ENCODE data around the gene SOWAHB.

SOWAHB gene

GRCh38 chr4:76886214-76886613, 11.7 kb downstream of the SOWAHB start:
- Histone ChIP-seq H3K4me1 (ENCODE audit: control insufficient read depth in 2 of 2, insufficient read depth in 1 of 2, low read depth in 1 of 2, low read length in 2 of 2) (peaks cover 0 to 5% of the 10 kb centered on the region in 2 donors), H3K27me3 (ENCODE audit: control insufficient read depth in 3 of 3, insufficient read depth in 3 of 3, low read depth in 1 of 3, low read length in 3 of 3) (peaks cover 0 to 51% (median 0%) of the 10 kb centered on the region in 3 experiments), H2AK5ac (ENCODE audit: low read depth, low read length) (no peak overlapping the region), H3K4me2 (ENCODE audit: insufficient read depth, low read length, poor library complexity, severe bottlenecking) (no peak overlapping the region), H4K91ac (ENCODE audit: low read depth, low read length, poor library complexity) (no peak overlapping the region), H3K4me3 (ENCODE audit: low read length in 2 of 2) (no peak overlapping the region), H3K9ac (ENCODE audit: low read depth, low read length, poor library complexity) (no peak overlapping the region), H3K27ac (replicated peaks; ENCODE audit: low read length) (no peak overlapping the region), H2BK15ac (ENCODE audit: low read length) (no peak overlapping the region), H4K8ac (ENCODE audit: low read depth, low read length) (no peak overlapping the region), H3K18ac (ENCODE audit: low read length) (no peak overlapping the region), H3K79me1 (ENCODE audit: low read depth, low read length) (no peaks in the 10 kb centered on the region), H3K14ac (ENCODE audit: low read length) (no peak overlapping the region), H2BK12ac (ENCODE audit: low read length) (no peak overlapping the region), H2BK5ac (ENCODE audit: low read length) (no peak overlapping the region), H2BK120ac (ENCODE audit: low read depth, low read length) (no peak overlapping the region), H3K36me3 (replicated peaks in 1 of 2; ENCODE audit: control insufficient read depth in 2 of 2, insufficient read depth in 2 of 2, low read length in 2 of 2) (no peaks in the 10 kb centered on the region), H3K4ac (ENCODE audit: low read length) (no peak overlapping the region), H2AFZ (ENCODE audit: low read length) (no peak overlapping the region), H3K9me3 (replicated peaks in 1 of 2; ENCODE audit: control insufficient read depth in 2 of 2, insufficient read depth in 1 of 2, low read depth in 1 of 2, low read length in 2 of 2) (no peaks in the 10 kb centered on the region), H3K23ac (ENCODE audit: low read depth, low read length, poor library complexity) (no peak overlapping the region)
- no CpG with 5 or more reads among the region's 5 CpGs for WGBS, 2 donors (ENCODE audit: extremely low coverage in 2 of 2, insufficient read length in 2 of 2, insufficient replicate concordance in 1 of 2)
- DNase-seq (ENCODE audit: low spot score): no peak

DNA sequence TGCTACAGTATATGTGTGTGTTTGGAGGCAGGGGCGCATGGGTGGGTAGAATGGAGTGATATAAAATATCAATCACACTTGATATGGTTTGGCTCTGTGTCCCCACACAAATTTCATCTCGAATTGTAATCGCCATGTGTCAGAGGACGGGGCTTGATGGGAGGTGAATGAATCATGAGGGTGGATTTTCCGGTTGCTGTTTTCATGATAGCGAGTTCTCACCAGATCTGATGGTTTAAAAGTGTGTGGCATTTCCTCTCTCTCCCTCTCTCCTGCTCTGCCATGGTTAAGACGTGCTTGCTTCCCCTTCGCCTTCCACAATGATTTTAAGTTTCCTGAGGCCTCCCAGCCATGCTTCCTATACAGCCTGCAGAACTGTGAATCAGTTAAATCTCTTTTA, 14.8 kb downstream of the SOWAHB start:
- Histone ChIP-seq H4K8ac (ENCODE audit: low read depth, low read length) (no peak overlapping the region), H3K23ac (ENCODE audit: low read depth, low read length, poor library complexity) (no peak overlapping the region), H2AK5ac (ENCODE audit: low read depth, low read length) (no peak overlapping the region), H3K4me1 (ENCODE audit: control insufficient read depth in 2 of 2, insufficient read depth in 1 of 2, low read depth in 1 of 2, low read length in 2 of 2) (peaks cover 0 to 7% of the 10 kb centered on the region in 2 donors), H3K27me3 (ENCODE audit: control insufficient read depth in 3 of 3, insufficient read depth in 3 of 3, low read depth in 1 of 3, low read length in 3 of 3) (peaks cover 0 to 49% (median 0%) of the 10 kb centered on the region in 3 experiments), H3K4me3 (ENCODE audit: low read length in 2 of 2) (no peak overlapping the region), H2AFZ (ENCODE audit: low read length) (no peak overlapping the region), H4K91ac (ENCODE audit: low read depth, low read length, poor library complexity) (no peak overlapping the region), H3K9me3 (replicated peaks in 1 of 2; ENCODE audit: control insufficient read depth in 2 of 2, insufficient read depth in 1 of 2, low read depth in 1 of 2, low read length in 2 of 2) (no peaks in the 10 kb centered on the region), H3K14ac (ENCODE audit: low read length) (no peak overlapping the region), H2BK5ac (ENCODE audit: low read length) (no peak overlapping the region), H3K79me1 (ENCODE audit: low read depth, low read length) (no peaks in the 10 kb centered on the region), H3K36me3 (replicated peaks in 1 of 2; ENCODE audit: control insufficient read depth in 2 of 2, insufficient read depth in 2 of 2, low read length in 2 of 2) (no peaks in the 10 kb centered on the region), H2BK15ac (ENCODE audit: low read length) (no peak overlapping the region), H3K27ac (replicated peaks; ENCODE audit: low read length) (no peak overlapping the region), H2BK12ac (ENCODE audit: low read length) (no peak overlapping the region), H3K9ac (ENCODE audit: low read depth, low read length, poor library complexity) (no peak overlapping the region), H2BK120ac (ENCODE audit: low read depth, low read length) (no peak overlapping the region), H3K18ac (ENCODE audit: low read length) (no peak overlapping the region), H3K4ac (ENCODE audit: low read length) (no peak overlapping the region), H3K4me2 (ENCODE audit: insufficient read depth, low read length, poor library complexity, severe bottlenecking) (no peak overlapping the region)
- DNase-seq (ENCODE audit: low spot score): no peak
- no CpG with 5 or more reads among the region's 8 CpGs for WGBS, 2 donors (ENCODE audit: extremely low coverage in 2 of 2, insufficient read length in 2 of 2, insufficient replicate concordance in 1 of 2)

DNA sequence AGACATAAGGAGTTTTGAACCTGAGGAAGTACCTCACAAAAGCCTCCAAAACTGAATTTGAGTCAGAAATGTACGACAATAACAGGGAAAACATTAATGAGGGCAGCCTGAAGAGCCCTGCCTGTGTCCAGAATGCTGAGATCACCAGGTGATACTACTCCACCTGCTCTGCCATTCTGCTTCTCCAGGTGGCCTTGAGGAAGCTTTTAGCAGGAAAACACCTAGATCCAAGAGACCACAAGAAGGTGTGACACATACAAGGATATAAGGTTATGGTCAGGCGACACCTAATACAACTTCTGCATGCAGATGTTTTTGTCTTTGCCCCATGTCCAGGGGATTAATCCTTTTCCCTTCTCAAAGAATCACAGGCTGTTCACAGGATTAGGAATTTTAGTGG, 15.3 kb downstream of the SOWAHB start:
- DNase-seq (ENCODE audit: low spot score): no peak
- no peaks in the 10 kb centered on the region for H3K36me3 ChIP-seq (replicated peaks in 1 of 2; ENCODE audit: control insufficient read depth in 2 of 2, insufficient read depth in 2 of 2, low read length in 2 of 2)
- peaks cover 0 to 49% (median 0%) of the 10 kb centered on the region in 3 experiments for H3K27me3 ChIP-seq (ENCODE audit: control insufficient read depth in 3 of 3, insufficient read depth in 3 of 3, low read depth in 1 of 3, low read length in 3 of 3)
- no peak overlapping the region for H2BK15ac ChIP-seq (ENCODE audit: low read length)
- H2AFZ ChIP-seq (ENCODE audit: low read length): no peak overlapping the region
- H3K23ac ChIP-seq (ENCODE audit: low read depth, low read length, poor library complexity): no peak overlapping the region
- H3K4me1 ChIP-seq (ENCODE audit: control insufficient read depth in 2 of 2, insufficient read depth in 1 of 2, low read depth in 1 of 2, low read length in 2 of 2): peaks cover 0 to 6% of the 10 kb centered on the region in 2 donors
- H3K27ac ChIP-seq (replicated peaks; ENCODE audit: low read length): no peak overlapping the region
- no peak overlapping the region for H3K4ac ChIP-seq (ENCODE audit: low read length)
- H3K4me2 ChIP-seq (ENCODE audit: insufficient read depth, low read length, poor library complexity, severe bottlenecking): no peak overlapping the region
- no peak overlapping the region for H3K9ac ChIP-seq (ENCODE audit: low read depth, low read length, poor library complexity)
- no peak overlapping the region for H4K8ac ChIP-seq (ENCODE audit: low read depth, low read length)
- no CpG with 5 or more reads among the region's 2 CpGs for WGBS, 2 donors (ENCODE audit: extremely low coverage in 2 of 2, insufficient read length in 2 of 2, insufficient replicate concordance in 1 of 2)
- no peak overlapping the region for H2BK120ac ChIP-seq (ENCODE audit: low read depth, low read length)
- no peak overlapping the region for H2BK5ac ChIP-seq (ENCODE audit: low read length)
- no peak overlapping the region for H2AK5ac ChIP-seq (ENCODE audit: low read depth, low read length)
- no peak overlapping the region for H4K91ac ChIP-seq (ENCODE audit: low read depth, low read length, poor library complexity)
- H3K9me3 ChIP-seq (replicated peaks in 1 of 2; ENCODE audit: control insufficient read depth in 2 of 2, insufficient read depth in 1 of 2, low read depth in 1 of 2, low read length in 2 of 2): no peaks in the 10 kb centered on the region
- no peak overlapping the region for H3K14ac ChIP-seq (ENCODE audit: low read length)
- H3K79me1 ChIP-seq (ENCODE audit: low read depth, low read length): no peaks in the 10 kb centered on the region
- no peak overlapping the region for H3K18ac ChIP-seq (ENCODE audit: low read length)
- no peak overlapping the region for H2BK12ac ChIP-seq (ENCODE audit: low read length)
- H3K4me3 ChIP-seq (ENCODE audit: low read length in 2 of 2): no peak overlapping the region

DNA sequence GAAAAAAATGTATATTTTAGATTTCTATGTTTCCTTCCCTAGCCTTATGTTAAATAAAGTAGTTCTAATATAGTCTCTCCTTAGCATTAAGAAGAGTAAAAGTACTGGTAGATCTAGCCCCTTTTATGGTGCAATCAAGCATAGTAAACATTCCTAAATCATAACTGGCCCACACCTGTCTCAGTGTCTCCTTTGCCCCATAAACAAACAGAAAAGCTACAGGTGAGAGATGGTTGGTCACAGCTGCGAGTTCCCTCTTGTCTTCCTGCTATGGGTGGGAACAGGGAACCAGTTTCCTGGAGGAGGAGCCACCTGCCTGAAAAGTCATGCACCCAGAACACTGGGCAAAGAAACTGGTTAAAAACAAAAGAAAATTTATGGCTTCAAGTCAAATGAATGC, 16.6 kb downstream of the SOWAHB start:
- Histone ChIP-seq H3K4me1 (ENCODE audit: control insufficient read depth in 2 of 2, insufficient read depth in 1 of 2, low read depth in 1 of 2, low read length in 2 of 2) (peaks cover 0 to 2% of the 10 kb centered on the region in 2 donors), H2BK120ac (ENCODE audit: low read depth, low read length) (no peak overlapping the region), H2BK5ac (ENCODE audit: low read length) (no peak overlapping the region), H3K14ac (ENCODE audit: low read length) (no peak overlapping the region), H2BK12ac (ENCODE audit: low read length) (no peak overlapping the region), H2BK15ac (ENCODE audit: low read length) (no peak overlapping the region), H3K4me3 (ENCODE audit: low read length in 2 of 2) (no peak overlapping the region), H2AFZ (ENCODE audit: low read length) (no peak overlapping the region), H3K9me3 (replicated peaks in 1 of 2; ENCODE audit: control insufficient read depth in 2 of 2, insufficient read depth in 1 of 2, low read depth in 1 of 2, low read length in 2 of 2) (no peaks in the 10 kb centered on the region), H3K4me2 (ENCODE audit: insufficient read depth, low read length, poor library complexity, severe bottlenecking) (no peak overlapping the region), H3K27me3 (ENCODE audit: control insufficient read depth in 3 of 3, insufficient read depth in 3 of 3, low read depth in 1 of 3, low read length in 3 of 3) (peaks cover 0 to 40% (median 0%) of the 10 kb centered on the region in 3 experiments), H3K27ac (replicated peaks; ENCODE audit: low read length) (no peak overlapping the region), H2AK5ac (ENCODE audit: low read depth, low read length) (no peak overlapping the region), H3K79me1 (ENCODE audit: low read depth, low read length) (no peaks in the 10 kb centered on the region), H4K8ac (ENCODE audit: low read depth, low read length) (no peak overlapping the region), H3K4ac (ENCODE audit: low read length) (no peak overlapping the region), H3K36me3 (replicated peaks in 1 of 2; ENCODE audit: control insufficient read depth in 2 of 2, insufficient read depth in 2 of 2, low read length in 2 of 2) (no peaks in the 10 kb centered on the region), H3K18ac (ENCODE audit: low read length) (no peak overlapping the region), H4K91ac (ENCODE audit: low read depth, low read length, poor library complexity) (no peak overlapping the region), H3K9ac (ENCODE audit: low read depth, low read length, poor library complexity) (no peak overlapping the region), H3K23ac (ENCODE audit: low read depth, low read length, poor library complexity) (no peak overlapping the region)
- no CpG with 5 or more reads among the region's 1 CpG for WGBS, 2 donors (ENCODE audit: extremely low coverage in 2 of 2, insufficient read length in 2 of 2, insufficient replicate concordance in 1 of 2)
- no peak for DNase-seq (ENCODE audit: low spot score)

All from neuronal stem cell (in vitro differentiated cells).